ENCODE results near the gene LMBRD2. TPM values are rescaled to one million over a fixed set of nuclear protein-coding genes. Genes with fewer than 3 reads are reported as not detected.

Gene LMBRD2
- total RNA-seq, 1 experiment from 2014 or later, result 6.4 TPM

- H3K9me3 ChIP-seq (ENCODE audit: low read depth, low read length, poor library complexity, severe bottlenecking), result no peaks in the 10 kb centered on the region
- no TSS peak for BruUV-seq (replicated peaks)
- intact Hi-C loops (cut with micrococcal nuclease; ENCODE audit: unreplicated experiment), result no loop called here
- ChIA-PET CTCF (no interaction called here), POLR2A (ENCODE audit: low non-redundant PET) (no interaction called here)
- H3K4me1 ChIP-seq (ENCODE audit: insufficient read depth, low read length, poor library complexity, severe bottlenecking), result peaks cover 39% of the 10 kb centered on the region
- no peaks in the 10 kb centered on the region for H3K27me3 ChIP-seq (replicated peaks; ENCODE audit: insufficient read depth, low read depth, low read length, poor library complexity)
- DNase-seq (ENCODE audit: low spot score), result no peak
- H3K27ac ChIP-seq (ENCODE audit: low read depth, low read length, poor library complexity, severe bottlenecking), result no peak overlapping the region
- TF ChIP-seq EZH2 (IDR thresholded peaks at IDR 0.05; ENCODE audit: borderline replicate concordance, low read depth, low read length, poor library complexity, severe bottlenecking), result no peak
- TF ChIP-seq, protein P1, sequence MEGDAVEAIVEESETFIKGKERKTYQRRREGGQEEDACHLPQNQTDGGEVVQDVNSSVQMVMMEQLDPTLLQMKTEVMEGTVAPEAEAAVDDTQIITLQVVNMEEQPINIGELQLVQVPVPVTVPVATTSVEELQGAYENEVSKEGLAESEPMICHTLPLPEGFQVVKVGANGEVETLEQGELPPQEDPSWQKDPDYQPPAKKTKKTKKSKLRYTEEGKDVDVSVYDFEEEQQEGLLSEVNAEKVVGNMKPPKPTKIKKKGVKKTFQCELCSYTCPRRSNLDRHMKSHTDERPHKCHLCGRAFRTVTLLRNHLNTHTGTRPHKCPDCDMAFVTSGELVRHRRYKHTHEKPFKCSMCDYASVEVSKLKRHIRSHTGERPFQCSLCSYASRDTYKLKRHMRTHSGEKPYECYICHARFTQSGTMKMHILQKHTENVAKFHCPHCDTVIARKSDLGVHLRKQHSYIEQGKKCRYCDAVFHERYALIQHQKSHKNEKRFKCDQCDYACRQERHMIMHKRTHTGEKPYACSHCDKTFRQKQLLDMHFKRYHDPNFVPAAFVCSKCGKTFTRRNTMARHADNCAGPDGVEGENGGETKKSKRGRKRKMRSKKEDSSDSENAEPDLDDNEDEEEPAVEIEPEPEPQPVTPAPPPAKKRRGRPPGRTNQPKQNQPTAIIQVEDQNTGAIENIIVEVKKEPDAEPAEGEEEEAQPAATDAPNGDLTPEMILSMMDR (conservative IDR thresholded peaks at IDR 0.05; ENCODE audit: low read depth, low read length), result no peak
- peaks cover 92% of the 10 kb centered on the region for H3K36me3 ChIP-seq (ENCODE audit: insufficient read depth, low read length, poor library complexity, severe bottlenecking)
- H3K4me3 ChIP-seq (ENCODE audit: low read depth, low read length, poor library complexity, severe bottlenecking), result no peak overlapping the region
These were observed 99.1 kb downstream of the LMBRD2 start for GRCh38 chr5:36052538-36052937.

DNA sequence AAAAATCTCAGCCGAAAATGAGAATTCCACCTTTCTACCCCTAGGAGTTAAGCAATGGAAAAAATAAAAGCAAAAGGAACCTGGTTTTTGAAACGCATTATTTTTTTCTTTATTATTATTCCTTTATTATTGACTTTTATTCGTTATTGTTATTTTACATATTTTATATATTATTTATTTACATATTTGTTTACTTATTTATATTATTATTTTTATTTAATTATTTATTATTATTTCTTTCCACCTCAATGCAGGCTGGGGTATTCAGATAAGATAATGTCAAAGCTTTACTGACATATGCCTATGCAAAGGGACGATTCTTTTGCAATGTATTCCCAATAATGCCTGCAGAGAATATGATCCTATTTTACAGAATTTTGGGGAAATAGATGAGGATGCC is 101.7 kb downstream of the LMBRD2 start:
- H3K9me3 ChIP-seq (ENCODE audit: low read depth, low read length, poor library complexity, severe bottlenecking), result peaks cover 2% of the 10 kb centered on the region
- ChIA-PET POLR2A (ENCODE audit: low non-redundant PET) (no interaction called here), CTCF (no interaction called here)
- no peaks in the 10 kb centered on the region for H3K27me3 ChIP-seq (replicated peaks; ENCODE audit: insufficient read depth, low read depth, low read length, poor library complexity)
- intact Hi-C loops (cut with micrococcal nuclease; ENCODE audit: unreplicated experiment), result no loop called here
- DNase-seq (ENCODE audit: low spot score), result no peak
- TF ChIP-seq, protein P1 (conservative IDR thresholded peaks at IDR 0.05; ENCODE audit: low read depth, low read length), result no peak
- TF ChIP-seq EZH2 (IDR thresholded peaks at IDR 0.05; ENCODE audit: borderline replicate concordance, low read depth, low read length, poor library complexity, severe bottlenecking), result no peak
- H3K27ac ChIP-seq (ENCODE audit: low read depth, low read length, poor library complexity, severe bottlenecking), result no peak overlapping the region
- BruUV-seq (replicated peaks), result no TSS peak
- H3K4me3 ChIP-seq (ENCODE audit: low read depth, low read length, poor library complexity, severe bottlenecking), result no peak overlapping the region
- H3K4me1 ChIP-seq (ENCODE audit: insufficient read depth, low read length, poor library complexity, severe bottlenecking), result peaks cover 35% of the 10 kb centered on the region
- H3K36me3 ChIP-seq (ENCODE audit: insufficient read depth, low read length, poor library complexity, severe bottlenecking), result peaks cover 95% of the 10 kb centered on the region

Small RNA genes within 50 kb of the gene (microRNA-seq; reads per million reads assigned to microRNA genes)
- gene MIR580, result 14.8 reads per million, percentile 38 among the genes with 10 or more reads in this experiment

Other genes with a start within 250 kb of the LMBRD2 start
- gene CAPSL, start 213.3 kb downstream of the LMBRD2 start, total RNA-seq (2021), result not detected in 2 replicates
- gene UGT3A1, start 160.5 kb downstream of the LMBRD2 start, total RNA-seq (2021), result 0.19 and 0.24 TPM in 2 replicates
- 528 and 529 TPM in 2 replicates for gene UGT3A2, start 85.0 kb downstream of the LMBRD2 start, total RNA-seq (2021)
- gene SKP2, start 224 bp upstream of the LMBRD2 start, total RNA-seq (2021), result 133 and 154 TPM in 2 replicates
- gene NADK2, start 90.0 kb upstream of the LMBRD2 start, total RNA-seq (2021), result 31.6 and 37.1 TPM in 2 replicates
- not detected in 2 replicates for gene RANBP3L, start 150.0 kb upstream of the LMBRD2 start, total RNA-seq (2021)